Liver (tissue), 9 donors: Measurements from ENCODE around the gene CNOT10. TPM values are rescaled to one million over a fixed set of nuclear protein-coding genes. Genes with fewer than 3 reads are reported as not detected.
"Not testable (repeated sequence)": the region's sequence is repeated elsewhere in the genome, so short reads cannot be mapped to it uniquely, and the experiment has no call there.

ENCODE experiments used
- DNase-seq: peaks from one replicate; pipeline ENCODE4 v3.0.0-alpha.2; 2017; ENCODE audit warnings: low spot score
- H3K27ac ChIP-seq, 2 donors: one replicate each; pipeline ENCODE4 v1.7.0; 2013; ENCODE audit warnings: inconsistent platforms in 2 of 2, low read length in 2 of 2, control low read depth in 1 of 2, low read depth in 1 of 2, mild to moderate bottlenecking in 1 of 2
- H3K27me3 ChIP-seq, 4 donors: one replicate each; pipeline versions ENCODE4 v1.6.1 to v1.7.0; 2013; ENCODE audit warnings: low read length in 3 of 4, inconsistent platforms in 1 of 4, mild to moderate bottlenecking in 1 of 4, moderate library complexity in 1 of 4; ENCODE audit not compliant: control insufficient read depth in 4 of 4, insufficient read depth in 4 of 4
- H3K36me3 ChIP-seq, 4 donors: one replicate each; pipeline versions ENCODE4 v1.6.1 to v1.7.0; 2013; ENCODE audit warnings: low read length in 3 of 4, mild to moderate bottlenecking in 3 of 4, low read depth in 1 of 4, moderate library complexity in 1 of 4; ENCODE audit not compliant: control insufficient read depth in 4 of 4, insufficient read depth in 3 of 4
- H3K4me1 ChIP-seq, 4 donors: one replicate each; pipeline versions ENCODE4 v1.6.1 to v1.7.0; 2013; ENCODE audit warnings: low read length in 3 of 4, mild to moderate bottlenecking in 3 of 4, moderate library complexity in 1 of 4; ENCODE audit not compliant: control insufficient read depth in 4 of 4, insufficient read depth in 4 of 4
- H3K4me3 ChIP-seq, 3 donors: one replicate each; pipeline versions ENCODE4 v1.6.1 to v1.7.0; 2013; ENCODE audit warnings: low read length in 3 of 3, control low read depth in 1 of 3, low read depth in 1 of 3, mild to moderate bottlenecking in 1 of 3
- H3K9ac ChIP-seq, 2 donors: one replicate each; pipeline ENCODE4 v1.7.0; 2013; ENCODE audit warnings: low read length in 2 of 2, mild to moderate bottlenecking in 2 of 2, moderate library complexity in 2 of 2, control low read depth in 1 of 2, low read depth in 1 of 2
- H3K9me3 ChIP-seq, 4 donors: one replicate each; pipeline versions ENCODE4 v1.6.1 to v1.7.0; 2013; ENCODE audit warnings: low read length in 3 of 4; ENCODE audit not compliant: control insufficient read depth in 4 of 4
- EGR1 ChIP-seq, 2 donors: IDR thresholded peaks; 2 replicates each; pipeline ENCODE4 v1.6.1; 2016 to 2018; ENCODE audit warnings: antibody characterized with exemption in 2 of 2, low read depth in 2 of 2
- FOXA1 ChIP-seq: IDR thresholded peaks from 2 replicates; pipeline ENCODE4 v1.6.1; 2016; ENCODE audit warnings: antibody characterized with exemption
- GABPA ChIP-seq, 2 donors: IDR thresholded peaks in 1 of 2; conservative IDR thresholded peaks in 1 of 2; 2 replicates each; pipeline ENCODE4 v1.6.1; 2016; ENCODE audit warnings: antibody characterized with exemption in 2 of 2, mild to moderate bottlenecking in 1 of 2, moderate library complexity in 1 of 2
- HNF4A ChIP-seq, 2 donors: conservative IDR thresholded peaks; 2 replicates each; pipeline ENCODE4 v1.6.1; 2016; ENCODE audit warnings: antibody characterized with exemption in 2 of 2, mild to moderate bottlenecking in 2 of 2
- HNF4G ChIP-seq: IDR thresholded peaks from 2 replicates; pipeline ENCODE4 v1.6.1; 2016; ENCODE audit warnings: antibody characterized with exemption
- MAX ChIP-seq: IDR thresholded peaks from 2 replicates; pipeline ENCODE4 v1.6.1; 2016; ENCODE audit warnings: antibody characterized with exemption
- NR2F2 ChIP-seq: IDR thresholded peaks from 2 replicates; pipeline ENCODE4 v1.6.1; 2016; ENCODE audit warnings: antibody characterized with exemption
- RAD21 ChIP-seq, 2 donors: IDR thresholded peaks; 2 replicates each; pipeline ENCODE4 v1.6.1; 2016; ENCODE audit warnings: antibody characterized with exemption in 2 of 2, mild to moderate bottlenecking in 2 of 2
- REST ChIP-seq: IDR thresholded peaks from 2 replicates; pipeline ENCODE4 v1.6.1; 2016; ENCODE audit warnings: antibody characterized with exemption, mild to moderate bottlenecking
- RXRA ChIP-seq, 2 donors: IDR thresholded peaks; 2 replicates each; pipeline ENCODE4 v1.6.1; 2017 to 2018; ENCODE audit warnings: antibody characterized with exemption in 2 of 2, mild to moderate bottlenecking in 1 of 2
- SP1 ChIP-seq: IDR thresholded peaks from 2 replicates; pipeline ENCODE4 v1.6.1; 2018; ENCODE audit warnings: antibody characterized with exemption, mild to moderate bottlenecking
- TAF1 ChIP-seq: conservative IDR thresholded peaks from 2 replicates; pipeline ENCODE4 v1.6.1; 2016; ENCODE audit warnings: antibody characterized with exemption, mild to moderate bottlenecking
- YY1 ChIP-seq: IDR thresholded peaks from 2 replicates; pipeline ENCODE4 v1.6.1; 2016; ENCODE audit warnings: antibody characterized with exemption, mild to moderate bottlenecking
- WGBS: extraction: QIAGEN DNeasy Blood & Tissue Kit; methylation state at CpG from one replicate; pipeline ENCODE4 v1.1.7; 2013; 5-methylcytosine and 5-hydroxymethylcytosine counted together
- polyA plus RNA-seq, 2 donors: library from polyadenylated mRNA; stranded (reverse) in 1 of 2; unstranded in 1 of 2; fragments of 200-250 nt in 1 of 2; fragments of >200 nt in 1 of 2; fragmentation: Nextera tagmentation in 1 of 2; extraction: Ambion mirVana in 1 of 2; gene quantifications; one replicate each; pipeline versions ENCODE4 v1.2.1 to v1.2.3, GENCODE V29; 2013 to 2015
- total RNA-seq, 2 donors: library from RNA; depleted of rRNA; stranded (reverse); fragments of >200 nt; gene quantifications; one replicate each; pipeline ENCODE4 v1.2.3, GENCODE V29; 2014
- TF ChIP-seq, protein P1 (sequence below): fragments of 150-350 bp; IDR thresholded peaks from 2 replicates; pipeline ENCODE4 v1.5.1; 2017; ENCODE audit warnings: improper control_type of control experiment, low read depth, low read length; ENCODE audit not compliant: missing input control
- TF ChIP-seq, protein P2 (sequence below): IDR thresholded peaks from 2 replicates; pipeline ENCODE4 v1.6.1; 2016; ENCODE audit warnings: antibody characterized with exemption
- donor health status: healthy.
- donor health status: healthy.
- donor health status: healthy.
- donor health status: healthy.
- donor health status: healthy.

Gene CNOT10
- total and polyA plus RNA-seq, 4 donors, result 6.7 to 19.6 (median 11.1) TPM

DNA sequence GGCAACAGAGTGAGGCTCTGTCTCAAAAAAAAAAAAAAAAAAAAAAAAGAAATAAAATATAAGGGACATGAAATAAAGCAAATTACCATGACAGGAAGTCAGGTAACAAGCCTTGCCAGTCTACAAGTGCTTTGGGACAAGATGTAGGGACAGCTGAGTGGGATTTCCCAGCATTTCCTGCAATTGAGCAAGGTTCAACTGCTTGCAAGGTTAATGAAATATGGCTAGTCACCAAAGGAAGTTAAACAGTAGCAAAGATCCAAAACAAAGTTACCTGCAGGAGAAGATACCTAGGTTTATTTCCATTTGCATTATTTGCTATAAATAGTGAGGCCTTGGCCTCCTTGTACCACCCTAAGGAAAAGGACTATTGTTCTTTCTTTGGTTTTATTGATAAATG, 22.3 kb upstream of the CNOT10 start:
- Histone ChIP-seq H3K36me3 (no peaks in the 10 kb centered on the region), H3K9ac (no peak overlapping the region), H3K27ac (no peak overlapping the region), H3K27me3 (no peaks in the 10 kb centered on the region), H3K4me3 (no peak overlapping the region), H3K9me3 (no peaks in the 10 kb centered on the region), H3K4me1 (peaks cover 0 to 8% (median 3%) of the 10 kb centered on the region in 4 donors)
- DNase-seq, result no peak
- TF ChIP-seq TAF1, result no peak
- no peak for TF ChIP-seq REST
- TF ChIP-seq HNF4G, result no peak
- TF ChIP-seq MAX, result no peak
- TF ChIP-seq, protein P1, sequence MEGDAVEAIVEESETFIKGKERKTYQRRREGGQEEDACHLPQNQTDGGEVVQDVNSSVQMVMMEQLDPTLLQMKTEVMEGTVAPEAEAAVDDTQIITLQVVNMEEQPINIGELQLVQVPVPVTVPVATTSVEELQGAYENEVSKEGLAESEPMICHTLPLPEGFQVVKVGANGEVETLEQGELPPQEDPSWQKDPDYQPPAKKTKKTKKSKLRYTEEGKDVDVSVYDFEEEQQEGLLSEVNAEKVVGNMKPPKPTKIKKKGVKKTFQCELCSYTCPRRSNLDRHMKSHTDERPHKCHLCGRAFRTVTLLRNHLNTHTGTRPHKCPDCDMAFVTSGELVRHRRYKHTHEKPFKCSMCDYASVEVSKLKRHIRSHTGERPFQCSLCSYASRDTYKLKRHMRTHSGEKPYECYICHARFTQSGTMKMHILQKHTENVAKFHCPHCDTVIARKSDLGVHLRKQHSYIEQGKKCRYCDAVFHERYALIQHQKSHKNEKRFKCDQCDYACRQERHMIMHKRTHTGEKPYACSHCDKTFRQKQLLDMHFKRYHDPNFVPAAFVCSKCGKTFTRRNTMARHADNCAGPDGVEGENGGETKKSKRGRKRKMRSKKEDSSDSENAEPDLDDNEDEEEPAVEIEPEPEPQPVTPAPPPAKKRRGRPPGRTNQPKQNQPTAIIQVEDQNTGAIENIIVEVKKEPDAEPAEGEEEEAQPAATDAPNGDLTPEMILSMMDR, result no peak
- TF ChIP-seq GABPA (IDR thresholded peaks at IDR 0.05 in 1 of 2, conservative IDR thresholded peaks at IDR 0.05 in 1 of 2), result no peak
- TF ChIP-seq, protein P2, sequence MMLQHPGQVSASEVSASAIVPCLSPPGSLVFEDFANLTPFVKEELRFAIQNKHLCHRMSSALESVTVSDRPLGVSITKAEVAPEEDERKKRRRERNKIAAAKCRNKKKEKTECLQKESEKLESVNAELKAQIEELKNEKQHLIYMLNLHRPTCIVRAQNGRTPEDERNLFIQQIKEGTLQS, result no peak
- TF ChIP-seq RAD21 (IDR thresholded peaks at IDR 0.05), result no peak
- TF ChIP-seq NR2F2, result no peak
- no peak for TF ChIP-seq HNF4A (conservative IDR thresholded peaks at IDR 0.05)
- TF ChIP-seq SP1, result no peak
- no peak for TF ChIP-seq EGR1 (IDR thresholded peaks at IDR 0.05; ENCODE audit: low read depth in 2 of 2)
- no peak for TF ChIP-seq YY1
- TF ChIP-seq FOXA1, result no peak
- no peak for TF ChIP-seq RXRA (IDR thresholded peaks at IDR 0.05)

GRCh38 chr3:32664630-32665075, 20.3 kb upstream of the CNOT10 start:
- H3K4me3 ChIP-seq, H3K9me3 ChIP-seq, H3K36me3 ChIP-seq, H3K9ac ChIP-seq, DNase-seq, H3K4me1 ChIP-seq, H3K27me3 ChIP-seq, H3K27ac ChIP-seq: not testable (repeated sequence)
- TF ChIP-seq, protein P1, result peak; percentile 39
- peak; percentile 75 to 77 for TF ChIP-seq RAD21 (IDR thresholded peaks at IDR 0.05)
- 57% methylated on average over 5 of the region's 5 CpGs for WGBS
